Activated CD8-positive, alpha-beta memory T cell treated with anti-CD3 and anti-CD28 coated beads, Interleukin-2, amount 50 U/mL, for 24 hours (primary cell): ENCODE data around the gene SLC12A6.

Source experiments
- DNase-seq: peaks from one replicate; pipeline ENCODE4 v3.0.0-alpha.2; 2020; ENCODE audit errors: extremely low read depth

The SLC12A6 gene

DNA sequence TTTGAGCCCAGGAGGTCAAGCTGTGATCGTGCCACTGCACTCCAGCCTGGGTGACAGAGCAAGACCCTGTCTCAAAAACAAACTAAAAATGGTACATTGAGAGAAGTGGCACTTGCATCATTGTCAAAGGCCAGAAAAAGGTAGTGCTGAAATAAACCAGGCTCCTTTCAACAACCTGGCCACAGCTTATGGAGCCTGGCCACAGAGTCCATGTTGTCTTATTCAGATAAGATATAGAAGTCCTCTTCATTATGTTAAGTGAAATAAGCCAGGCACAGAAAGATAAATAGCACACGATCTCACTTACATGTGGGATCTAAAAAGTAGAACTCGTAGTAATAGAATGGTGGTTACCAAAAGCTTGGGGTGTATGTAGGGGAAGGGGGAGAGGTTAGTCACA, 78.0 kb downstream of the SLC12A6 start:
- no peak for DNase-seq

- DNase-seq, result no peak
Measured at GRCh38 chr15:34258151-34258550, 79.4 kb downstream of the SLC12A6 start.

DNA sequence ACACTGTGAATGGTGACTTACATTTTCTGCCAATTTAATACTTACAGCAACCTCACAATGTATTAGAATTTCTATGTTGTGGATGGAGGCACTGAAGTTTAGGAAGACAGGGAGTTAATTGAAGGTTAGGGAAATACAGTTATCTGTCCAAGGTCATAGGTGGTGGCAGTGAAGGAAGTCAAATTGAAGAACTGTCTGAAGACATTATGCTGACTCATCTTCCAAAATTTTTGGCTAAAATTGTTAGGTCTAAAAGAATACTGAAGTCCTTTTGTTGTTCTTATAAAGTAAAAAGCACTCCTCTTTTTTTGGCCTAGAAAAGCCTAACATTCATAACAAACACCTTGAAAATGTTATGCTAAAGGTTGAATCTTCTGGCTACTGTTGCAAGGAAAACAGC, 85.0 kb downstream of the SLC12A6 start:
- no peak for DNase-seq

DNA sequence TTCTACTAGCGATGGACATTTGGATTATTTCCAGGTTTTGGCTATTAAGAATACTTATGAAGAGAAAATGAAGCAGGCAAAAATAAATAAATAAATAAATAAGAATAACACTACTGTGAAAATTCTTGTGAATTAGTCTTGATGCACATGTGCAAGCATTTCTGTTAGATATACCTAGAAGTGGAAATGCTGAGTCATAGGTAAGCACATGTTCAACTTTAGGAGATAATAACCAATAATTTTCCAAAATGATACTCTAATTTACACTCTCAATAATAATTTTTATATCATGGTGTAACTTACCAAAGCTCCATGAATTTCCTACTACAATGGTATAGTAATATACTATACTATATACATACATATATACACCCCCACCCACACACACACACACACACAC, 89.4 kb downstream of the SLC12A6 start:
- DNase-seq, result no peak

DNA sequence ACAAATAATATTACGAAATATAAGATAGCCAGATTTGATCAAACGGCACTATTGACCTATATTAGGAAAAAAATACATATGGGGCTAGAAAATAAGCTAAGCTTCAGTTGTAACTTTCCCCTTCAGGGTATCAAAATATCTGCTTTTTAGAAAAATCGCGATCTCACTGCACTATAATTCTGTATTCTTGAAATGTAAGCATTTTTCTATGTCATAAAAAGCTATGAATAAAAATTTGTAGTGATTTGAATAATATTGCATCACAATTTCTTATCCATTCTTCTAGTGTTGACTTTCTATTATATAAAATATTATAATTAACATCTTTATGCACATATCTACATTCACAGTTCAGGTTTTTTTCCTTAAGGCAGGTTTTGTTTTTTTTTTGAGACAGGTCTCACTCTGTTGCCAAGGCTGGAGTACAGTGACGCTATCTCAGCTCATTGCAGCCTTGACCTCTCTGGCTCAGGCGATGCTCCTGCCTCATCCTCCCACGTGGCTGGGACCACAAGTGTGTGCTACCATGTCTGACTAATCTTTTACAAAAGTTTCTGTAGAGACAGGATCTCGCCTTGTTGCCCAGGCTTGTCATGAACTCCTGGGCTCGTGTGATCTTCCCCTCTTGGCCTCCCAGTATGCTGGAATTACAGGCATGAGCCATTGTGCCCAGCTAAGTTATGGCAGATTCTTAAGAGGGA, 91.2 kb downstream of the SLC12A6 start:
- DNase-seq, result no peak

- DNase-seq, result no peak
Measured at GRCh38 chr15:34243226-34243625, 94.4 kb downstream of the SLC12A6 start.

- no peak for DNase-seq
Measured at GRCh38 chr15:34242331-34242710, 95.3 kb downstream of the SLC12A6 start.

DNA sequence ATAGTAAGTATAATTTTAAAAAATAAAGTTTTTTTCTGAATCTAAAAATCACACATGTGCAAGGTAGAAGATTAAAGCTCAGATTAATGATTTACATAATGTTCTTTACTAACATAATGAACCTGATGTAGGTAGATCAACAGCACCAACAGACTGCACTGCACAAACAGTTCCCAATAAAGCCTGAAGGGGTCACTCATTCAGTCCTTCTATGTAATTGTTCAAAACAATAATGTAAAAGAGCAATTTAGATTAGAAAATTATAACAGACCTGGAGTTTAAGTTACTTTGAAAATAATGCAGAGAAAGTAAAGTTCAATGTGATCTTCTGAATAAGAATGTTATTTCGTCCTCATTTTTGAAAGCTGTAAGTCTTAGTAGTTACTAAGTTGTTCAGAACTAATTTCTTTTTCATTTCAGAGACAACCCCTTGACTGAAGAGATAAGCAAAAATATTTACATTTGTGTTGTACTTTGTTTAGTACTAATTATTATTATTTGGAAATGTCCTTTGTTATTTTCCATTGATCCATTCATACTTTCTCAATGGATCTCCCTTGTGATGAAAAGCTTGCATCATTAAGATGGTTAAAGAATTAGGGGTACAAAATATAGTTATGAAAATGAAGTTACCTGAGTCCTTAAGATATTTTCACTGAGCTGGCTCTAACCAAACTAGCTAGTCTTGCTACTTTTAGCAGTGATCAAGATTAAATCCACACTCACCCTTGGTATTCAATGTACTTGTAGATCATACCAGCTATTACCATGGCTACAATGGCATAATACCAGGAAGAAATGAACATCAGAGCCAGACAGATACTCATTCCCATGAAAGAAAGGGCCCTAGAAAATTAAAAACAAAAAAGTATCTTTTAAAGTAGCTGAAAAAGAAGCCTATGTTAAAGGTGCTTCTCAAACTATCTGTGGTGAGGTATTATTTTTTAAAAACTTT, 95.9 kb downstream of the SLC12A6 start:
- no peak for DNase-seq

GRCh38 chr15:34240537-34240936, 97.0 kb downstream of the SLC12A6 start:
- DNase-seq, result no peak

DNA sequence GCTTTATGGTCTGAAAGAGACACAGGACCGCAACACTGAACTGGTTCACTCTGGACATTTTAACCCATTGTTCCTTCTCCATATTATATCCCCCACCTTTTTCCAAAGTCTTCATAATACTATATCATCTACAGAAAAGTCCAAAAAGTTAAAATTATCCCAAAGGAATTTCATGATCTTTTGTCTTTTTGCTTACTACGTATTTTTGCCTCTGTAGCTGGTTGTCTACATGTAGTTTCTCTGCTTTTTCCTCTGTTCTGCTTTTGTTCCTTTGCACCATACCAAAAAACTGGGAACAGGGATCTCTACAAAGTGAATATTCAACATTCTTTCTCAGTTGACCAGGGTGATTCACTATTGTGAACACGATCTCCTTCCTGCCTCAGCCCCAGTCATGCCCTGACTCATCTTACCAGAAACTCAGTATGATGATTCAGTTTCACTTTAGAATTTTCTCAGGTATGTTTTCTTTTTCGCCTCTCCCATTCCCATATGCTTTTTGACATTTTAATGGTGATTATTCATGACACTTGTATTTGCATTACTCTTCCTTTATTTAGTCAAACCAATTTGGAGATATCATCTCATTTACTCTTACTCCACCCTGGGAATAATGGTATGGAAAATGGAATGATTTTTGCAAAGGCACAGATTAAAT, 98.3 kb downstream of the SLC12A6 start:
- no peak for DNase-seq

GRCh38 chr15:34233614-34234013, 104.0 kb downstream of the SLC12A6 start:
- DNase-seq, result no peak

DNA sequence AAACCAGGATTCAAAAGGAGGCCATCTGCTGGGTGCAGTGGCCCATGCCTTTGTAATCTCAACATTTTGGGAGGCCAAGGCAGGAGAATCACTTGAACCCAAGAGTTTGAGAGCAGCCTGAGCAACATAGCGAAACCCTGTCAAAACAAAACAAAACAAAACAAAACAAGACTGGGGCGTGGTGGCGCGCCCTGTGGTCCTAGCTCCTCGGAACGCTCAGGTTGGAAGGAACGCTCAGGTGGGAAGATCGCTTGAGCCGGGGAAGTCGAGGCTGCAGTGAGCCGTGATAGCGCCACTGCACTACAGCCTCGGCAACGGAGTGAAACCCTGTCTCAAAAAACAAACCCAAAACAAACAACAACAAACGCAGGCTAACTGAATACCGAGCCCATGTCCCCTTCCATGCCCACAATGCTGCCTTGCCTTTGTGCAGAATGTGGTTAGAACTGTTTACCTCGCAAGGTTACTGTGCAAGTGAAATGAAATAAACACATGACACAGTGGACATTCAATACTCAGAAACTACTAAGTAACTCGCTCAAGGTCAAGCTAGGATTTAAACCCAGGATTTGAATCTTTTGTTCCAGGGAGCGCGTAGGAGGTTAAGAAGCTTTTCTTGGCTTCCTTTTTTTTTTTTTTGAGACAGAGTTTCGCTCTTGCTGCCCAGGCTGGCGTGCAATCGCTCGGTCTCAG, 113.5 kb downstream of the SLC12A6 start:
- DNase-seq, result no peak

DNA sequence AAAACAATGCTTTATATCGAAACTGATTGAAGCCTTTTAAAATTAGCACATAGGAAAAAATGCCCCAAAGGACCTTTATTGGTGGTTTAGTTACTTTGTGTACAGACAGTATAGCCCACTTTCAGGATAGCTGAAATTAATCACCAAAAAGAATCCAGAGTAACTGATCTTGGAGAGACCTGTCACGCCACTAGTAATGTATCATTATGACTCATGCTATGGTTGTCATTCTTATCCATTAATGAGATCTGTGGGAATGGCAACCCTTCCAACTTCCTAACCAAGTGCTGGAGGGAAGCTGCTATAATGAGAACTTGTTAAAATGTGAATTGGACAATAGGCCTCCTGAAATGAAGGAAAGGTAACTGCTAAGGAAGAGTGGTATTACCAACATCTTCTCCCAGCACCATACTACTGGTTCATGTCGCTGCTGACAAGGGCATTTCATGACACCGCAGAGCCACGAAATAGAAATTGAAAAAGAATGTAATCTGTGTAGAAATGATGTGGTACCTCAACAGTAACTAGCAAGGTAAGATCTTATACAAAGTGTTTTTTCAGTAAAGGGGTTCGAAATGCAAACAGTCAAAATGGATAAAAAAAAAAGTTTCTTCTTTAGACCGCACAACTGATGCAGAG, 119.9 kb downstream of the SLC12A6 start:
- no peak for DNase-seq

GRCh38 chr15:34216527-34217270, 120.9 kb downstream of the SLC12A6 start:
- no peak for DNase-seq

DNA sequence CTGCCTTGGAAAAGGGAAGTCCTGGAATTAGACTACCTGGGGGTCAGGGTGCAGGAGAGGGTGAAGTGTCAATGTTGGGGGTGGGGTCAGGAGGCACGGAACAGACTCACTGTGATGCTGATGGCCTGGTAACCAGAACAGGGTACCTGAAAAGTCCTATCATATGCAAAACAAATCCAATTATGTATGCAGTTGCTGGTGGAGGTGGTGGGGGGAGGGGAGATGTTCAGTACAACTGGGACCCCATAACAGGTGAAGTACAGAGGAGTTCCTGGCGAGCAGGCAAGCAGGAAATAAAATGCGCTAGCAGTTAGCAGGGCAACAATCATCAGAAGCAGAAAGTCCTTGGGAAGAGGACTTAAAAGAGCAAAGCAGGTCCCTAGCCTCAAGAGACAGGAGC, 123.4 kb downstream of the SLC12A6 start:
- no peak for DNase-seq

DNA sequence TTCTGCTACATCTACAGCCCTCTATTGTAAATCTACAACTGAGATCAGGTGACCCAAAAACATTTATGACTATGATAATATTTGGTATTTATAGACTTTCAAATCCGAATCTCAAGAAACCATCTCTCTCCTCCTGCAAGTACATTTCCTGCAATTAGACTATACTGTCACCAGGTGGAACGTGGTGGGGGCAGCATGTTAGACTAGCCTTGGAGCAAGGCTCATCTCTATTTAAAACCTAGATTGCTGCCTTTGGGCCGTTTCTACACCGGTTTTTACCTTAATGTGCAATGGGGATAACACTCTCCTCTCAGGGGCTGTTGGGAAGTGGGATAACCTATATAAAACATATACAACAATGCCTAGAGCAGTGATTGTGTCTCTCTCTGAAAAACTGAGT, 123.9 kb downstream of the SLC12A6 start:
- no peak for DNase-seq

DNA sequence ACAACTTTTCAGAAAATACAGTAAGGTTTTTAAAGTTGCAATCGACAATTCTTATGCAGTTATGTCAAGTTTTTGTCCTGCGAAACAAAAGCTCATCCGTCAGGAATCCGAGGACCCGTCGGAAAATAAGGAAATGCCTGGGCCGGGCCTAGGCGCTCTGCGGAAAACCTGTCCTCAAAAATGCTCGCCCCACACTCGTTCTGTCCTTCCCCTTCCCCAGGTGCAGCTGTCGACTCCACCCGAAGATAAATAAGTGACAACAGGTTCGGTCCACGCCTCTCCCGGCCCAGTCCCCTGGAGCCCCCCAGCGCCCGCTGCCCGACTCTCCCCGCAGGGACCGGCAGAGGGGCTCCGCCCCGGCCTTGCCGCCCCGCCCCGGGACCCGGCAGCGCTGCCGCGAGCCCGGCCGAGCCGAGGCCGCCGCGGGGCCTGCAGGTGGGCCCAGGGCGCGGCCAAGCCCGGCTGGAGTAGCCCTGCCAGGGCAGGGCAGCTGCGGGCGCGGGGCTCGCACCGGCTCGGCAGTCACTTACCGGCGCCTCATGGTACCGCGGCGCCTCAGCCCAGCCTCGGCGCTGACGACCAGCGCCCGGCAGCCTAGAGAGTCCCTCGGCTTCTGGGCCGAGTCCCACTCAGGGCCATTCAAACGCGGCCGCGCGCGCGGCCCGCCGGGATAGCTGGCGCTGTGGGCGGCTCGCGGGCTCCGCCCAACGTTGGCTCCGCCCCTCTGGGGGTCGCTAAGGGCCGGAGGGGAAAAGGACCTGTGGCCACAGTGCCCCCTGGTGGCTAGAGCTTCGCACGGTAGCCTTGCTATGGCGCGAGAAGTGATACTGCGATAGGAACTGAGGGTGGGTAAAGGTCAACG, 127.9 kb downstream of the SLC12A6 start, which contains the start of gene KATNBL1:
KATNBL1 (minus strand) TSS at position 676 of the 862 bp plus-strand sequence. CDS start 46,420 bp downstream, outside the sequence.
- peak; percentile 90 for DNase-seq

DNA sequence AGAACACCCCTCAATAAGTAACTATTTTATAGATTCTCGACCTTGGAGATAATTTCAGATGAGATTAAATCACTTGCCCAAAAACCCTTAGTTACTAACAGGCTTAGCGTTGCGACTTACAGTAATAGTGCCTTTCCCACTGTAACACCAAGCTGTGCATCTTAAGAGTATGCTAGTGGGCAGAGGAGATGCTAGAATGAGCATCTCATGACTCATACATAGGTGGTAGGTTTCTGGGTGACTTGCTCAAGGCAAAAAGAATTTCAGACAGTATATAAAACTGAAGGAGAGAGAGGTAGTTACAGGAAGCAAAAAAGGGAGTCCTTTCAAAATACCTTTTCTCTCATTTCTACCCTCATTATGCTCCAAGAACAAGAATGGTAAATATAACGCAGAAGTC, 131.6 kb downstream of the SLC12A6 start:
- no peak for DNase-seq

DNA sequence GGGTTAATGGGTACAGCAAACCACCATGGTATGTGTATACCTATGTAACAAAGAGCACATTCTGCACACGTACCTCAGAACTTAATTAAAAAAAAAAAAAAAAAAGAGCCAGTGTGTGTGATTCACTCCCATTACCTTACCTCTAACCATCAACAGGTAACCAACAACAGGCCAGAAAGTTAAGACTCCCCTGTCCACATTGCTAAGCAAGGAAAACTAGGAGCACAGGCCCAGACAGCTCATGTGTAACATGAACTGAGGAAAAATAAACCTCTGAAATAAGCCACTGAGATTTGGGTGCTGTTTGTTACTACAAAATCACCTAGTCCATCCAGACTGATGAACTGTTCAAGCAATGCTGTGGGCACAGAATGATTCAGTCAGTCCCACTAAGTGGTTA, 133.6 kb downstream of the SLC12A6 start:
- DNase-seq, result no peak

- DNase-seq, result no peak
Measured at GRCh38 chr15:34203305-34203704, 134.3 kb downstream of the SLC12A6 start.
